ENCODE measurements around the gene RGP1.

GRCh38 chr9:35740243-35740642 lies 8.8 kb upstream of the RGP1 start:
- no peak for TF ChIP-seq POLR2A (IDR thresholded peaks at IDR 0.05; ENCODE audit: low read length)
- TF ChIP-seq GATA1 (IDR thresholded peaks at IDR 0.05; ENCODE audit: low read depth, low read length) = no peak
